ENCODE data around the gene IFNL4.
"Not testable (repeated sequence)": the region's sequence is repeated elsewhere in the genome, so short reads cannot be mapped to it uniquely, and the experiment has no call there.

Gene IFNL4

GRCh38 chr19:39248806-39249205 lies at the start of gene IFNL4:
TSS of gene IFNL4 (minus strand) at chr19:39248856.
- DNase-seq, result no peak

DNA sequence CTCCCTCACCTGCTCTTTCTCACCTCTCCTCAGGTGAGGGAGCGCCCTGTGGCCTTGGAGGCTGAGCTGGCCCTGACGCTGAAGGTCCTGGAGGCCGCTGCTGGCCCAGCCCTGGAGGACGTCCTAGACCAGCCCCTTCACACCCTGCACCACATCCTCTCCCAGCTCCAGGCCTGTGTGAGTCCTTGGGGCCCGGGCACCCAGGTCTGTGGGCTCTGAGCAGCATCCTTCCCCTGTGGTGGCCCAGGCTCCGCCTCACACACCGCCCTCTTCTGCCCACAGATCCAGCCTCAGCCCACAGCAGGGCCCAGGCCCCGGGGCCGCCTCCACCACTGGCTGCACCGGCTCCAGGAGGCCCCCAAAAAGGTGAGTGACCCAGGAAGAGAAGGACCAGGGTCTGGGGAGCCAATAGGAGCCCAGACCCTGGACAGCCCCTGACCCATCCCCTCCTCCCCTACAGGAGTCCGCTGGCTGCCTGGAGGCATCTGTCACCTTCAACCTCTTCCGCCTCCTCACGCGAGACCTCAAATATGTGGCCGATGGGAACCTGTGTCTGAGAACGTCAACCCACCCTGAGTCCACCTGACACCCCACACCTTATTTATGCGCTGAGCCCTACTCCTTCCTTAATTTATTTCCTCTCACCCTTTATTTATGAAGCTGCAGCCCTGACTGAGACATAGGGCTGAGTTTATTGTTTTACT lies 49.4 kb upstream of the IFNL4 start:
- no peak for DNase-seq

DNA sequence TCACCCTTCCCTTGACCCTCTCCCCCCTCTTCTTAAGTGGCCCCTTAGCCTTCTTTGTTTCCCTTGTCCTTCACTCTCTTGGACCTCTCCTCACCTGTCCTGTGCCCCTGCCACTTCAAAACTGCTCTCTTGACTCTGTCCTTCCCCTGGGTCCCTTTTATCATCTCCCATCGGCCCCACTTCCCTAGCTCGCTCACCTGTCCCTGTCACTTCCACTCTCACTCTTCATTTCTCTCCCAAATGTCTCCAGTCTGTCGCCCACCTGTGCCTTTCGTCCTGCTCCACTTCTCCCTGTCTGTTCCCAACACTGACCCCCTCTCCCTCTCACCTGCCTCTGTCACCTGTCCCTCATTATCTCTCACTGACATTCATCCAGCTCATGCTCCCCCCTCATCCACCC lies 48.2 kb upstream of the IFNL4 start:
- DNase-seq, result no peak

GRCh38 chr19:39296055-39296645 lies 47.5 kb upstream of the IFNL4 start, which contains the start of gene IFNL1:
TSS of gene IFNL1 (plus strand) at chr19:39296407. CDS start at chr19:39296422, 15 bp downstream.
- no peak for DNase-seq

DNA sequence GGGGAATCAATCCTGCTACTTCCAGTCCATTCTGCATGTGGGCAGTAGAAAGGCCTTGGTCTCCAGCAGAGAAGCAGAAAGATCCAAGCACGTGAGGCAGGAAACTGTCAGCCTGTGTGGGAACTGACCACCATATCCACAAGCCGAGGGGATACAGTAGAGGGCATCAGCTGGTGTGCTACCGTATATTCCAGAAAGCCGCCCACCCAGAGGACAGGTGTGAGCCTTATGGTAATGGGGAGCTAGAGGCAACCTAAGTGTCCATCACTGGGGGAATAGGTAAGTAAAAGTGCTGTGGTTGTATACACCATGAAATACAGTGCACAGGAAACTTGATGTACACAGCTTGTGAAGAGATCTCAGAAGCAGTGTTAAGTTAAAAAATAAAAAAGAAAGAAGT lies 44.7 kb upstream of the IFNL4 start:
- no peak for DNase-seq

- DNase-seq, result no peak
Measured at GRCh38 chr19:39284032-39284431, 35.4 kb upstream of the IFNL4 start.

- DNase-seq, result no peak
Measured at GRCh38 chr19:39282021-39282420, 33.4 kb upstream of the IFNL4 start.

DNA sequence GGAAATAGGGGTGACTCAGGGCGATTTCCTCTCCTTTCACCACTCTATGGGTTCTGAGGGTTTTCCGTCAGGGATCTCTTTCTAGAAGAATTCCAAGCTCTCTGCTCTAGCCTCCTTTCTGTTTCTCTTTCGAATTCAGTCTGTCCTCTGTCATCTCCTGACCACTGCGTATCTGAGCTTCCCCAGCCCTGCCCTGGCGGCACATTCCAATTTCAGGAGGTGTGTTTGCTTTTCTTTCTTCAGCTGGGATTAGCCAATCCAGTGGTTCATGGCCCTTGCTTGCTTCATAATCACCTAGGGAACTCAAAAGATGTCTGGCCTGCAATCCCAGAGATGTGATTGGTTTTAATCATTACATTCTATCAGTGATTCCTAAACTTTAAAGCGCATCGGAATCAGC lies 28.9 kb upstream of the IFNL4 start:
- DNase-seq, result no peak

DNA sequence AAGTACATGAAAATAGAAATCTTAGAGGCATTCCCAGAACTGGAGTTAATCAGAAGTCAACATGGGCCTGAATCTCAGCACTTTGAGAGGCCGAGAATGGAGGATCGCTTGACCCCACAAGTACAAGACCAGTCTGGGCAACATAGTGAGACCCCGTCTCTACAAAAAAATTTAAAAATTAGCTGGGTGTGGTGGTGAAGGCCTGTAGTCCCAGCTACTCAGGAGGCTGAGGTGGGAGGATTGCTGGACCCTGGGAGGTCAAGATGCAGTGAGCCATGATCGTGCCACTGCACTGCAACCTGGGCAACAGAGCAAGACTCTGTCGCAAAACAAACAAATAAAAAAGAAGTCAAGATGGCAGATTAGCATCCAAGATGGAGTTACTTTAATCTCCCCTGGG lies 28.1 kb upstream of the IFNL4 start:
- DNase-seq, result no peak

- no peak for DNase-seq
Measured at GRCh38 chr19:39275578-39275977, 26.9 kb upstream of the IFNL4 start.

DNA sequence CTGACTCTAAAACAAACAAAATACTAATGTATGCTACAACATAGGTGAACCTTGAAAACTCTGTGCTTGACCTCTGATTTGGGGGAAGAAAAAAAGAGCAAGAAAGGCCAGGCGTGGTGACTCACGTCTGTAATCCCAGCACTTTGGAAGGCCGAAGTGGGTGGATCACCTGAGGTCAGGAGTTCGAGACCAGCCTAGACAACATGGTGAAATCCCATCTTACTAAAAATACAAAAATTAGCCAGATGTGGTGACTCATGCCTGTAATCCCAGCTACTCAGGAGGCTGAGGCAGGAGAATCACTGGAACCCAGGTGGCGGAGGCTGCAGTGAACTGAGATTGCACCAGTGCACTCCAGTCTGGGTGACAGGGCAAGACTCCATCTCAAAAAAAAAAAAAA lies 25.2 kb upstream of the IFNL4 start:
- DNase-seq, result not testable (repeated sequence)

DNA sequence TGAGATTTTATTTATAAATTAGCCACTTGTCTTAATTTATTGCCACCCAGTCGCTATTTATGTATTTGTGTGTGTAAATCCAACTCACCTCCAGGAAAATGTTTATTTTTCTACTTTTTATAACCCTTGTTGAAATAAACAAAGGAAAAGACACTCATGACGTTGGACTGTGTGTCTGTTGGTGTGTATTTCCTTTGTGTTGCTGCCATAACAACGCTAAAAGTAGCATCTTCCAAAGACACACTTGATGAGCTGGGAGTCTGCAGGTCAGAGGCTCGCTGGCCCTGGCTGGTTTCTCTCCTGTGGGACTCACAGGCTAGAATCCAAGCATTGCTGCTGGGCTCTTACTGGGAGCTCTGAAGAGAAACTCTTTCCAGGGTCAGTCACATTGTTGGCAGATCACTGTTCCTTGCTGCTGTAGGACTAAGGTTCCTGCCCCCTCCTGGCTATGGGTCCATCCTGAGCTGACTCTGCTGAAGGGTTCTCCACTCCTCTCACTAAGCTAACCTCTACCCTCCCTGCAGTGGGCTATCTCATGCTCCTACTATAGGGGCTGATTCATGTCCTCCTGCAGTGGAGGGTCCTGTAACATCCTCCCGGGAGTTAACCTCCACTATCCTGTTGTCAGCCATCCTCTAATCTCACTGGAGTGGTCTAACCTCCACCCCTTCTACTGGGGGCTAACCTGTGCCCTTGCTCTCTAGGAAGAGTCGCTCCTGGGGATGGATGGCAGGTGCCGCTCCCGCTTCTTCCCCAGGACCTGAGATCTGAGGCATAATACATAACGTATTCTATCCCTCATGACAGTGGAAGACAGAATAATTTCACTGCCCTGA lies 21.6 kb upstream of the IFNL4 start:
- no peak for DNase-seq

GRCh38 chr19:39269369-39269768 lies 20.7 kb upstream of the IFNL4 start:
- not testable (repeated sequence) for DNase-seq

DNA sequence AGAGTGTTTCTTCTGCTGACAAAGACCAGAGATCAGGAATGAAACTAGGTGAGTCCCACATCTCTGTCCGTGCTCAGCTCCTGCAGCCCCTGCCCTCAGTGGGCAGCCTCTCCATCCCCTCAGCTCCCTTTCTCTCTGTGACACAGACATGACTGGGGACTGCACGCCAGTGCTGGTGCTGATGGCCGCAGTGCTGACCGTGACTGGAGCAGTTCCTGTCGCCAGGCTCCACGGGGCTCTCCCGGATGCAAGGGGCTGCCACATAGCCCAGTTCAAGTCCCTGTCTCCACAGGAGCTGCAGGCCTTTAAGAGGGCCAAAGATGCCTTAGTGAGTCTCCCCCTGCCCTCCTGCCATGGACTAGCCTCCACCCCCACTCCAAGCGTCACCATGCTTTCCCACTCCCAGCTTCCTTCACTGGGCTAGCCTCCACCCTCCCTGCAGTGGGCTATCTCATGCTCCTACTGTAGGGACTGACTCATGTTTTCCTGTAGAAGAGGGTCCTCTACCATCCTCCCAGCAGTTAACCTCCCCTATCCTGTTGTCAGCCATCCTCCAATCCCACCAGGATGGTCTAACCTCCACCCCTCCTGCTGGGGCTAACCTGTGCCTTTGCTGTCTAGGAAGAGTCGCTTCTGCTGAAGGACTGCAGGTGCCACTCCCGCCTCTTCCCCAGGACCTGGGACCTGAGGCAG lies 20.0 kb upstream of the IFNL4 start:
- DNase-seq, result not testable (repeated sequence)

DNA sequence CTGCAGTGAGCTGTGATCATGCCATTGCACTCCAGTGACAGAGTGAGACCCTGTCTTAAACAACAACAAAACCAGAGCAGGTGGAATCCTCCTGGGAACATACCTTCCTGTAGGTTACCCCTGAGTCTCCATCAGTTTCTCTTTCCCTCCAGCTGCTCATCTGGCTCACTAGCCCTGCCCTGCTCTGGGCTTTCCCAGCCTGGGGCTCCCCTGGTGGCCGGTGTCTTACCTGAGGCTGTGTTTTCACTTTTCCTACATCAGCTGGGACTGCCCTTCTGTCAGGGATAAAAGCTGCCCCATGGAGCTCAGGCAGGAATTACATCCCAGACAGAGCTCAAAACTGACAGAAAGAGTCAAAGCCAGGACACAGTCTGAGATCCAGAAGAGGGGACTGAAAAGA lies 19.4 kb upstream of the IFNL4 start, which contains the start of gene IFNL2:
Gene IFNL2 (plus strand): TSS at position 312 of the 400 bp plus-strand sequence. CDS start 173 bp downstream, outside the sequence.
- DNase-seq, result not testable (repeated sequence)

DNA sequence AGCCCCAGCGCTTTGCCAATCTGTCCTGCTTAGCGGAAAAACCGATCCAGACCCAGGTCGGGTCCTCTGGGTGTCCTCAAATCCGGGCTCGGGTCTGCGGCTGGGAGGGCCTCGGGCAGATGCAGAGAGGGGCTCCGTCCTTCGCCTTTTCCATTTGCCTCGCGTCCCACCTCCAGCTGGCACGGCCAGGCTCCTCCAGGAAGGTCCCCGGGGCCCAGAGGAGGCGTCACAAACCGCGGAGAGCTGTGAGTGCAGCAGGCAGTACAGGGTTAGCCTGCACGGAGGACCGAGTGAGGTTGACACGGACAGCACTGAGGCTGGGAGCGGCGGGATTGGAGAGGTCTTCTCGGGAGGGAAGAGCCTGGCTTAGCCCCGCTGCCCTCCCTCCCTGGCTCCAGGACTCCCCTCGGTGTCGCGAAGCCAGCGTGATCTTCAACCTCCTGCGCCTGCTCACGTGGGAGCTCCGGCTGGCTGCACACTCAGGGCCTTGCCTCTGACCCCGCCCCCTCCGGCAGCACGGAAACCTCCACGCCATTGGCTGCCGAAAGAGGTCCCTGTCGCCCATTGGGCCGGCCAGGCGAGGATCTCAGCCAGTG lies 16.8 kb upstream of the IFNL4 start:
- DNase-seq, result no peak

DNA sequence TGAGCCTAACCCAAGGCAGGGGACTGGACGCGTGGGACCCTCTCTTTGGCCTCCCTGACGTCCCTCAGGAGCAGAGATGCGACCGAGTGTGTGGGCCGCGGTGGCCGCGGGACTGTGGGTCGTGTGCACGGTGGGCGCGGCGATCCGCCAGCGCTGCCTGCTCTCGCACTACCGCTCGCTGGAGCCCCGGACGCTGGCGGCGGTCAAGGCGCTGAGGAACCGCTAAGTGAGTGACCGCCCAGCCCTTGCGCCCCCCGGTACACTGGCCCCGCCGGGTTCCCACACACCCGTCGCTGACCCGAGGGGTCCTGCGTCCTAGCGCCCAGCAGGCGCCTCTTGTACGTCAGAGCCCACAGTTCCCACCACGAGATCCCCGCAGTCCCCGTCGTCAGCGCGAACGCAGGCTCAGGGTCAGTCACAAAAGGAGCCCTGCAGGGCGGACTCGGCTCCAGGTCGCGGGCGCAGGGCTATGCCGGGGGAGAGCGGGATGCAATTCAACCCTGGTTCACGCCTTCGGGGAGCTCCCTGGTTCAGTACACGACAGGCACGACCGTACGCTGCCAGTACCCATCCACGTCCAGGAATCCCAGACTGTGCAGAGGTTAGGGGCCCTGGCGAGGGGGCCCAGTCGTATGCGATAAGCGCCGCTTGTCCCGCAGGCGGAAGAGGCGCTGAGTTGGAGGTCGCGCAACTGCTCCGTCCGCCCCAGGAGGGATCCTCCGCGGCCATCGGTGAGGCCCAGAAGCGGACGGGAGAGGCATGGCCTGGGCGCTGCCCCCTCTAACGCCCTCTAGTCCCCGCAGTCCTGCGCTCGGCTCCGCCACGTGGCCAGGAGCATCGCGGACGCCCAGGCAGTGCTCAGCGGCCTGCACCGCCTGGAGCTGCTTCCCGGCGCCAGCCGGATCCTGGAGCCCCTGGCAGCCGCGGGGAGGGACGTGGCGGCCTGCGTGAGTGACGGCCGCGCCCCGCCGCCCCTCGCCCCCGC lies 15.9 kb upstream of the IFNL4 start:
- DNase-seq, result no peak

DNA sequence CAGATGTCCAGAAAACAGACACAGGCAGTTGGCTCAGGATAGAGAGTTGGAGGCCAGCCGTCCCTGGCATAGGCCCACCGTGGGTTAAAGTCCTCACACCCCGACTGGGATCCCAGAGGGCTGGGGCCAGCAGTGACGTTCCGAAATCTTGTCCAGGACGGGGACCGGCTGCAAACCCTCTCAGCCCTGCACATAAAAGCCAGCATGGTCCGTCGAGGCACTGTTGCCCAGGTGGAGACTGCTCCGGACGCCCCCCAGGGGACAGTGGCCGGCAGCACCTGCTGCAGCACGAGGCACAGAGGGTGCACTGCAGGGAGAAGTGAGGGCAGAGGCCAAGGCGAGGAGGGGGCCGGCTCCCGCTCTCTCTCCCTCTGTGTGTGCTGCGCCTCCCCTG lies 15.3 kb upstream of the IFNL4 start:
- DNase-seq, result no peak

- DNase-seq, result no peak
Measured at GRCh38 chr19:39262496-39262895, 13.8 kb upstream of the IFNL4 start.

DNA sequence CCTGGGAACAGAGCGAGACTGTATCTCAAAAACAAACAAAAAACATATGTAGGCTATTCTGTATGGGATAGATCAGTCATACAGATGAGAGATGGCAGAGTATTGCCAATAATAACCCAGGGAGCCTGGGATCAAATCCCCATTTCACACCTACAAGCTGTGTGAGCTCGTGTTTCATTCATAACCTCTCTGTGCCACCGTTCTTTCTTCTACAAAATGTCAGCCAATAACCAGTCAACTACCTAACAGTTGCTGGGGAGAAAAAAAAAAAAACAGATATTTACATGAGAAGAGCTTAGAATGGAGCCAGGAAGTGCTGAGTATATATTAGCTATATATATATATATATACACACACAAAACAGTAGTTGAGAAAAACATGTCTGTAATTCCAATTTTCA lies 13.0 kb upstream of the IFNL4 start:
- no peak for DNase-seq

- no peak for DNase-seq
Measured at GRCh38 chr19:39257227-39257626, 8.6 kb upstream of the IFNL4 start.
